ENCODE measurements around the gene BRF1. TPM values are rescaled to one million over a fixed set of nuclear protein-coding genes. Genes with fewer than 3 reads are reported as not detected.

Gene BRF1
- total RNA-seq, 4 donors from 2014 or later = 37.9 to 102 (median 52.5) TPM

DNA sequence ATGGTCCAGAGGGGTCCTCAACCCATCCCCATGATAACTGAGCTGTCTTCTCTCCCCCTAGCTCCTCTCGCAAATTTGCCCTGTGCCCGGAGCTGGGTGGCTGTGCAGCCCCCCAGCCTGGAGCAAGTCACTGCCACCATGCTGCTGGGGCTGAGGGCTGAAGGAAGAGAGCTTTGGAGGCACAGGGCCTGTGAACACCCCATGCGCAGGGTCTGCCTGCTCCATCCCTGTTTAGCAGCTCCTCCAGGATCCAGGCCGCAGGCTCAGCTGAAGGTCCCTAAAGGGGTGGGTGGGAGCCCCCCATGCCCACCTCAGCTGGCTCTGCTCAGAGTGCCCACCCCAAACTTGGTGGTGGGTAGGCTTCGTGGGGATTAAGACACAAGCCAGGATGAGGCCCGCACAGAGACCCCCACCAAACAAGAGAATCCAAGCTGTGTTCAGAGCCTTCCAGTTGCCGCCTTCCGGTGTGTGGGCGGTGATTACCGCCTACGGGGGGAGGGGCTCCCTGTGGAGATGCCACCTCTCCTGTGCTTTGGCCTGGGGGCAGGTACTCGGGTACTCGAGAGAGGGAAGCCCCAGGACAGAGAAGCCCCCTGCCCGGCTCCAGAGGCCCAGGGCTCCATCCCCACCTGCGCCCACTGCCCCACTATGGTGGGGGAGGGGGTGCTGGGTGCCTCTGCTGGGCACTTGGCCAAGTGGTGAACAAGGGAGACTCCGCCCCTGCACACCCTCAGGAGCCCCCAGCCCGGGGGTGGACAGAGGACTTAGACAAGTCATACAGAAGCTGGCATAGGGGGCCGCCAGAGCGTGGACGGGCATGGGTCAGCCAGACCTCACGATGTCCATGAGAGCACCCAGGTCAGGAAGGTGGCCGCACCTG, 130.8 kb downstream of the BRF1 start:
- 60% methylated on average over 4 of the region's 22 CpGs for WGBS
- Histone ChIP-seq H3K27ac (no peak overlapping the region), H3K4me1 (peaks cover 60% of the 10 kb centered on the region), H3K36me3 (no peaks in the 10 kb centered on the region), H3K9me3 (no peaks in the 10 kb centered on the region), H3K27me3 (peaks cover 54% of the 10 kb centered on the region), H3K4me3 (no peak overlapping the region)
- no peak for DNase-seq (ENCODE audit: low spot score in 2 of 2)
- TF ChIP-seq POLR2A (IDR thresholded peaks at IDR 0.05) = no peak
- TF ChIP-seq CTCF (IDR thresholded peaks at IDR 0.05) = no peak
- TF ChIP-seq EP300 (IDR thresholded peaks at IDR 0.05) = no peak
- TF ChIP-seq POLR2AphosphoS5 (IDR thresholded peaks at IDR 0.05) = no peak

GRCh38 chr14:105168979-105169507, 131.8 kb downstream of the BRF1 start:
- no peaks in the 10 kb centered on the region for H3K9me3 ChIP-seq
- DNase-seq (ENCODE audit: low spot score in 2 of 2) = no peak
- WGBS = 17% methylated on average over 15 of the region's 54 CpGs
- peaks cover 57% of the 10 kb centered on the region for H3K4me1 ChIP-seq
- peak in 1 of 2 donors; percentile 30 for TF ChIP-seq CTCF (IDR thresholded peaks at IDR 0.05)
- TF ChIP-seq EP300 (IDR thresholded peaks at IDR 0.05) = no peak
- no peak for TF ChIP-seq POLR2AphosphoS5 (IDR thresholded peaks at IDR 0.05)
- no peak for TF ChIP-seq POLR2A (IDR thresholded peaks at IDR 0.05)
- no peaks in the 10 kb centered on the region for H3K36me3 ChIP-seq
- H3K27me3 ChIP-seq = peaks cover 54% of the 10 kb centered on the region
- peak overlapping the region; percentile 44 for H3K4me3 ChIP-seq
- no peak overlapping the region for H3K27ac ChIP-seq

GRCh38 chr14:105168496-105168978, 132.3 kb downstream of the BRF1 start, which contains the start of gene JAG2:
JAG2 (minus strand) TSS chr14:105168776; CDS start chr14:105168420, 356 bp downstream.
- Histone ChIP-seq H3K4me1 (peaks cover 54% of the 10 kb centered on the region), H3K27ac (peak within 1 kb of the TSS; percentile 76), H3K9me3 (no peaks in the 10 kb centered on the region), H3K4me3 (peak within 1 kb of the TSS; percentile 55), H3K36me3 (no peaks in the 10 kb centered on the region), H3K27me3 (peaks cover 54% of the 10 kb centered on the region)
- no peak for DNase-seq (ENCODE audit: low spot score in 2 of 2)
- TF ChIP-seq EP300 (IDR thresholded peaks at IDR 0.05) = no peak
- no peak for TF ChIP-seq POLR2AphosphoS5 (IDR thresholded peaks at IDR 0.05)
- TF ChIP-seq POLR2A (IDR thresholded peaks at IDR 0.05) = no peak
- no peak for TF ChIP-seq CTCF (IDR thresholded peaks at IDR 0.05)
- WGBS = 1% methylated on average over 14 of the region's 84 CpGs

DNA sequence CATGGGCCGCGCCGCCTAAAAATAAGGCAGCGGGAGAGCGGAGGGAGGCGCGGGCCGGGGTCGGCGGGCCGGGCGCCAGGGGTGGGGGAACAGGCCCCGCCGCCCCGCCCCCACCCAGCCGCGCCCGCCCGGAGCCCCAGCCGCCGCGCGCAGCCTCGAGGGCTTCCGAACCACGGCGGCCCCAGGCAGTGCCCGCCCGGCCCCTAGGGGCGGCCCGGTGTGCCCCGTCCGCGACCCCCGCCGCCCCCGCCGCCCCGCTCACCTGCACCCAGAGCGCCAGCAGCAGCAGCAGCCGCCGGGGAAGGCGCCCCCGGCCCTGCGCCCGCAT, 132.7 kb downstream of the BRF1 start:
- WGBS = no CpG with 5 or more reads among the region's 46 CpGs
- Histone ChIP-seq H3K4me1 (peaks cover 54% of the 10 kb centered on the region), H3K27me3 (peaks cover 54% of the 10 kb centered on the region), H3K27ac (peak overlapping the region; percentile 76), H3K36me3 (no peaks in the 10 kb centered on the region), H3K4me3 (peak overlapping the region; percentile 55), H3K9me3 (no peaks in the 10 kb centered on the region)
- TF ChIP-seq CTCF (IDR thresholded peaks at IDR 0.05) = no peak
- TF ChIP-seq POLR2A (IDR thresholded peaks at IDR 0.05) = no peak
- no peak for TF ChIP-seq EP300 (IDR thresholded peaks at IDR 0.05)
- no peak for TF ChIP-seq POLR2AphosphoS5 (IDR thresholded peaks at IDR 0.05)
- DNase-seq (ENCODE audit: low spot score in 2 of 2) = no peak

Data from suprapubic skin (tissue), 4 donors.